Fibroblast of lung (primary cell): ENCODE results near the gene WDFY1.

Source experiments
- EZH2 ChIP-seq: IDR thresholded peaks from 2 replicates; pipeline ENCODE4 v1.5.1; 2012; ENCODE audit warnings: low read length, control low read depth, mild to moderate bottlenecking; ENCODE audit errors: missing control alignments
- TF ChIP-seq, protein P1 (sequence below), 2 donors: IDR thresholded peaks in 1 of 2; conservative IDR thresholded peaks in 1 of 2; 1 replicate in 1 of 2; 2 replicates in 1 of 2; pipeline ENCODE4 v1.5.1; 2011 to 2012; ENCODE audit warnings: low read length in 2 of 2, control low read depth in 1 of 2, inconsistent platforms in 1 of 2, low read depth in 1 of 2, mild to moderate bottlenecking in 1 of 2

DNA sequence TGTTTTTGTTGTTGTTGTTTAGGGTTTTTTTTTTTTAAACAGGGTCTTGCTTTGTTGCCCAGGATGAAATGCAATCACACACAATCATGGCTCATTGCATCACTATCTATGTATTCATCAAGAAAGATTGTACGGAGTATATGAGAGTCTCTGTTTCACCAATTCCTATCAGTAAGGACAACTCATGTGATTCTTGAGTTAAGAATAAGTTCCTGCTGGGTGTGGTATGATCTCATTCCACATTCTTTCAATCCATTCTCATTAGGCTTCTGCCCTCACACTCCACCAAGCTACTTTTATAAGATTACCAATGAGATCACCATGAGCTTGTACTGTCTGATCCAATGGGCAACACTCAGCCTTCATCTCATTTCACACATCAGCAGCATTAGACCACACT is 98.6 kb downstream of the WDFY1 start:
- TF ChIP-seq, protein P1, sequence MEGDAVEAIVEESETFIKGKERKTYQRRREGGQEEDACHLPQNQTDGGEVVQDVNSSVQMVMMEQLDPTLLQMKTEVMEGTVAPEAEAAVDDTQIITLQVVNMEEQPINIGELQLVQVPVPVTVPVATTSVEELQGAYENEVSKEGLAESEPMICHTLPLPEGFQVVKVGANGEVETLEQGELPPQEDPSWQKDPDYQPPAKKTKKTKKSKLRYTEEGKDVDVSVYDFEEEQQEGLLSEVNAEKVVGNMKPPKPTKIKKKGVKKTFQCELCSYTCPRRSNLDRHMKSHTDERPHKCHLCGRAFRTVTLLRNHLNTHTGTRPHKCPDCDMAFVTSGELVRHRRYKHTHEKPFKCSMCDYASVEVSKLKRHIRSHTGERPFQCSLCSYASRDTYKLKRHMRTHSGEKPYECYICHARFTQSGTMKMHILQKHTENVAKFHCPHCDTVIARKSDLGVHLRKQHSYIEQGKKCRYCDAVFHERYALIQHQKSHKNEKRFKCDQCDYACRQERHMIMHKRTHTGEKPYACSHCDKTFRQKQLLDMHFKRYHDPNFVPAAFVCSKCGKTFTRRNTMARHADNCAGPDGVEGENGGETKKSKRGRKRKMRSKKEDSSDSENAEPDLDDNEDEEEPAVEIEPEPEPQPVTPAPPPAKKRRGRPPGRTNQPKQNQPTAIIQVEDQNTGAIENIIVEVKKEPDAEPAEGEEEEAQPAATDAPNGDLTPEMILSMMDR (conservative IDR thresholded peaks at IDR 0.05 in 1 of 2, IDR thresholded peaks at IDR 0.05 in 1 of 2; ENCODE audit: low read depth in 1 of 2, low read length in 2 of 2) = no peak
- no peak for TF ChIP-seq EZH2
